Activated T-cell treated with anti-CD3 and anti-CD28 coated beads, Interleukin-2, amount 50 U/mL, for 4 hours (primary cell): ENCODE data around the gene PRRT1. TPM values are rescaled to one million over a fixed set of nuclear protein-coding genes. Genes with fewer than 3 reads are reported as not detected.
A peak's percentile ranks its signal among the peaks of the same experiment; 100 is the strongest.

ENCODE experiments used
- ATAC-seq, 2 donors: fragments of 200-7000 bp; cut with Tn5 transposase; one replicate each; pipeline ENCODE4 v1.10.0; 2021
- DNase-seq: peaks from one replicate; pipeline ENCODE4 v3.0.0-alpha.2; 2020
- H3K27me3 Mint-ChIP-seq: one replicate; pipeline ENCODE4 v1.8.0; 2021; ENCODE audit warnings: low read depth, mixed read lengths
- H3K36me3 Mint-ChIP-seq: one replicate; pipeline ENCODE4 v1.8.0; 2022; ENCODE audit warnings: mixed read lengths; ENCODE audit not compliant: insufficient read depth
- H3K4me1 Mint-ChIP-seq: one replicate; pipeline ENCODE4 v1.8.0; 2021; ENCODE audit warnings: low read depth, mixed read lengths
- H3K4me3 Mint-ChIP-seq: one replicate; pipeline ENCODE4 v1.8.0; 2021; ENCODE audit warnings: mild to moderate bottlenecking, moderate library complexity, mixed read lengths
- H3K9me3 Mint-ChIP-seq: one replicate; pipeline ENCODE4 v1.8.0; 2021; ENCODE audit warnings: mixed read lengths
- total RNA-seq, 3 donors: library from RNA; stranded (reverse); gene quantifications; one replicate each; pipeline ENCODE4 v1.2.1, GENCODE V29; 2021

The PRRT1 gene
- total RNA-seq, 3 donors from 2014 or later, result 0.37 to 0.51 (median 0.38) TPM

DNA sequence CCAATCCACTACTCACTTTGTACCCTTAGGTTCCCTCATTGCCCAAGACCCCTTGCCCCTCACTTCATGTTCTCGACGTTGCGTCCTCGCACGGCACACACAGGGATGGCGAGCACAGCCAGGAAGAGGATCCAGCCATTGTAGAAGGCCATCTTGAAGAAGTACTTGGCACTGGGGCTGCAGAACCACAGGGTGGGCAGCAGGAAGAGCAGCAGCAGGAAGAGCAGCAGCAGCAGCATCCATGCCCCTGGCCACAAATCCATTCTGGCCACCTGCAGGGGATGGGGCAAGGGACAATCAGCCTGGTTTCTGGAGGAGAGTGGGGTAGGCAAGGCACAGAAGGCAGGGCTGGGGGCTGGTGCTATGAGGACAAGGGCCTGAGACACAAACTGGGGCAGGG, 19.5 kb upstream of the PRRT1 start:
- Mint-ChIP-seq H3K4me1 (peaks cover 30% of the 10 kb centered on the region), H3K9me3 (no peaks in the 10 kb centered on the region), H3K4me3 (no peak overlapping the region), H3K36me3 (peaks cover 19% of the 10 kb centered on the region), H3K27me3 (no peaks in the 10 kb centered on the region)
- ATAC-seq (no peak), DNase-seq (no peak)

DNA sequence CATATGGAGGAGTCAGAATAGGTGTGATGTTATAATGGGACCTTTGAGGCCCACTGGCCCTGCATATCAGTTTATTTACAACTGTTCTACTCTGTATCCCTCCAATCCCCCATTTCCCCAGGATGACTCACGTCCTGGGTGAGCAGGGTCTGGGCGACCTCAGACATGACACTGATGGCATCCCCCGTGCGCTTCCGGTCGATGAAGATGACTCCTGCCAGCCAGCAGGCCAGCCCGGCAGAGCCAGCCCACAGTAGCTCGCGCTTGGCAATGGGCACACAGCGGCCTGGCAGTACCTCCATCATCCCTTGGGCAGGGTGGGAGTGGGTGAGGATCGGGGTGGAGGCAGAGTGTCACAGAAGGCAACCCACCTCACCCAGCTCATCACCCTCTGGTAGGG, 18.6 kb upstream of the PRRT1 start:
- H3K4me3 Mint-ChIP-seq, result no peak overlapping the region
- H3K36me3 Mint-ChIP-seq, result peaks cover 19% of the 10 kb centered on the region
- no peaks in the 10 kb centered on the region for H3K27me3 Mint-ChIP-seq
- no peak for DNase-seq
- peaks cover 27% of the 10 kb centered on the region for H3K4me1 Mint-ChIP-seq
- H3K9me3 Mint-ChIP-seq, result no peaks in the 10 kb centered on the region
- no peak for ATAC-seq

DNA sequence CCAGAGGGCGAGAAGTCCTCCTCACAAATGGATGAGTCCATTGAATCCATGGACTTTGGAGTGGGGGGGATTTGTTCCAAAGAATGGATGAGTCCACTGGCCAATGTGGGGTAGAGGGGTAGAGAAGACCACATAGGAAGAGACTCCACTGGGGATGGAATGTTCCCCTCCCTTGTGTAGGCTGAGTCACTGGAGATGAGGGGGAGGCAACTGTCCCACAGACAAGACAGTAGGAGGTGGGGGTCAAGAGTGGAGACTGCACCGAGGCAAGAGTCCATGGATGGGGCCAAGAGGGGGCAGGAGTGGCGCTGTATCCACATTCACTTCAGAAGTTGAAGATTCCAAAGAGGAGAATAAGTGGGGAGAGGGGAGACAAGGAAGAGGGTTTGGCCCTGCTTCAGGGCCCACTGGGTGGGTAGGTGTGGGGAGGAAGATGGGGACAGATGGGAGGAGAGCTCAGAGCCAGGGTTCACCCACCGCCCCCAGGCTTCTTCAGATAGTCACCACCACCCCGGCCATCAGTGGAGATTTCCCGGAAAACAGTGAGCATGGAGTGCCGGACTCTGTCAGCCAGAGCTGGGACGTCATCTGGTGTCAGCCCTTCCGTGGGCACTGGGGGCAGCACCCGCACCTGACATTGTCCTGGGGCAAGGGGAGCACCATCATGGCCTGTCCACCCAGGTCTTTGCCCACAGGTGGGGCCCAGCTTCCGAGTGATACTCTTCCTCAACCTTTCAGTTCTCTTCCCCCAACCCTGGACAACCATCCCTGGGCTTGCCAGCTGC, 17.3 kb upstream of the PRRT1 start:
- peaks cover 15% of the 10 kb centered on the region for H3K4me1 Mint-ChIP-seq
- H3K27me3 Mint-ChIP-seq, result no peaks in the 10 kb centered on the region
- no peaks in the 10 kb centered on the region for H3K9me3 Mint-ChIP-seq
- no peak for DNase-seq
- no peak for ATAC-seq
- H3K4me3 Mint-ChIP-seq, result no peak overlapping the region
- H3K36me3 Mint-ChIP-seq, result peaks cover 19% of the 10 kb centered on the region

DNA sequence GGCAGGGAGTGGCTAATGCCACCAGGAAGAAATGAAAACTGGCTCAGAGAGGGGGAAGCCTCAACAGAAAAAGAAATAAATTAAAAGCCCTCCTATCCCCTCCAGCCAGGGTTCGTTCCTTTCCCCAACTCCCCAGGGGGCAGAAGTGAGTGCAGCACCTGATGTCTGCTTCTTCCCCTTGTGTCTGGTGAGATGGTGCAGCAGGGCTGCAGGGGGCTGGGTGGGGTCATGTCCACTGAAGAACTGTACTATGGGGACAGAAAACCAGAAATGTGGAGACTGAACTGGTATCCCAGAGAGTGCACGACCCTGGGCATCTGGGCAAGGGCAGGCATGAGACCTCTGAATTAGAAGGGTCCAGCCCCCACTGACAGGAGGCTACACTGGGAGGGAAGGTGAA, 16.6 kb upstream of the PRRT1 start:
- ATAC-seq, result no peak
- Mint-ChIP-seq H3K36me3 (peaks cover 19% of the 10 kb centered on the region), H3K9me3 (no peaks in the 10 kb centered on the region), H3K4me1 (peaks cover 9% of the 10 kb centered on the region), H3K4me3 (no peak overlapping the region), H3K27me3 (no peaks in the 10 kb centered on the region)
- DNase-seq, result no peak

DNA sequence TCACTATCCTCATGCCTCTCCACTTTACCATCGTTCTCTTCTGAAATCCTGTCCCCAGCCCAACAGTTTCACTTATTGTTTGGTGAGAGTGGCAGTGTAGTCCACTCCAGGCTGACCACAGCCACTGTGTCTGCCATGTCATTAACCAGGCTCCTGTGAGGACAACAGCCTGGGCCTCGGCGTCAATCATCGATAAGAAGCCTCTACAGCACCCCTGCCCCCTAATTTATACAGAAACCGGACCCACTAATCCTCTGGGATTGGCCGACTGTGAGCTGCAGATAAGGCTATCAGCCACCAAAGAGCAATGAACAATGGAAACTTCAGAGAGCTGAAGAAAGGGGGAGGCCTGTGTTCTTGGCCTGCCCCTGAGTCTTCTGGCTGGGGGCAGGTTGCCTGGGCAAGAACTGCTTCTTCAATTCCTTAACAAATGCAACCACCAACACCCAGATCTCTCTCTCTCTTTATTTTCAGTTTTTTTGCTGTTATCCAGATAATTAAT, 16.1 kb upstream of the PRRT1 start:
- peaks cover 19% of the 10 kb centered on the region for H3K36me3 Mint-ChIP-seq

DNA sequence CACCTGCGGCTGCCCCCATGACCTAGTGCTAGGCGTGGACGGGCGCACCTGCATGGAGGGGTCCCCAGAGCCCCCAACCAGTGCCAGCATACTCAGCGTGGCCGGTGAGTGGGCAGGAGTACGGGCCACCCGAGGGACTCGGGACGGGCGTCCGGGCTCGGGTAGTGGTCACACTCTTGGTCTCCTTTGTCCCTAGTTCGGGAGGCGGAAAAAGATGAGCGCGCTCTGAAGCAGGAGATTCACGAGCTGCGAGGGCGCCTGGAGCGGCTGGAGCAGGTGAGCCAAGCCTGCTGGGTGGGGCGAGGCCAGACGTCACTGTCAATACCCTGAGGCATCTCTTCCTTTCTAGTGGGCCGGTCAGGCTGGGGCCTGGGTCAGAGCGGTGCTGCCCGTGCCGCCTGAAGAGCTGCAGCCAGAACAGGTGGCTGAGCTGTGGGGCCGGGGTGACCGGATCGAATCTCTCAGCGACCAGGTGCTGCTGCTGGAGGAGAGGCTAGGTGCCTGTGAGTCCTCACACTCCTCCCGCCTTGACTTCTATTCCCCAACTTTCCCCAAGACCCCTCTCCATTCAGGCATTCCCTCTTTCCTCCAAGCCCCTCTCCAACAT, 15.5 kb upstream of the PRRT1 start:
- Mint-ChIP-seq H3K27me3 (no peaks in the 10 kb centered on the region), H3K4me3 (no peak overlapping the region), H3K4me1 (no peaks in the 10 kb centered on the region), H3K36me3 (peaks cover 19% of the 10 kb centered on the region), H3K9me3 (no peaks in the 10 kb centered on the region)
- ATAC-seq, result no peak
- no peak for DNase-seq

More for the DNA sequence above, 16.1 kb upstream of the PRRT1 start:
- Mint-ChIP-seq H3K4me1 (peaks cover 3% of the 10 kb centered on the region), H3K4me3 (no peak overlapping the region), H3K27me3 (no peaks in the 10 kb centered on the region), H3K9me3 (no peaks in the 10 kb centered on the region)
- ATAC-seq (no peak), DNase-seq (no peak)

DNA sequence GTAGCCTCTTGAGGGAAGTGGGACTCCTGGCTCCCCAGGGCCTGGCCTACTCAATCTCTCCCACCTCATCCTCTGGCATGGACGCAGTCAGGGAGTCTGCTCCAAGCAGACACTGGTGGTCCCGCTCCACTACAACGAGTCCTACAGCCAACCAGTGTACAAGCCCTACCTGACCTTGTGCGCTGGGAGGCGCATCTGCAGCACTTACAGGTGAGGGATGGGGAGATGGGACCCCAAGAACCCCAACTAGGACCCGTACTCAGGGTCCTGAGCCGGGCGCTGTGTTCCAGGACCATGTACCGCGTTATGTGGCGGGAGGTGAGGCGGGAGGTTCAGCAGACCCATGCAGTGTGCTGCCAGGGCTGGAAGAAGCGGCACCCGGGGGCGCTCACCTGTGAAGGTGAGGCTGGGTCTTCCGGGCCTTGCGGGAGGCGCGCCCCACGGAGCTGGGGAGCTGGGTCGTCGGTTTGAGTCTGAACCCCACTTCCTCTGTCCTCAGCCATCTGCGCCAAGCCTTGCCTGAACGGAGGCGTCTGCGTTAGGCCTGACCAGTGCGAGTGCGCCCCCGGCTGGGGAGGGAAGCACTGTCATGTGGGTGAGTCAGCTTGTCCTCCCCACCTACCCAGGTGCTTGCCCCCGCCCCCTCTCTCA, 14.8 kb upstream of the PRRT1 start:
- no peaks in the 10 kb centered on the region for H3K9me3 Mint-ChIP-seq
- ATAC-seq (no peak), DNase-seq (no peak)
- peaks cover 19% of the 10 kb centered on the region for H3K36me3 Mint-ChIP-seq
- H3K4me3 Mint-ChIP-seq, result no peak overlapping the region
- H3K4me1 Mint-ChIP-seq, result no peaks in the 10 kb centered on the region
- no peaks in the 10 kb centered on the region for H3K27me3 Mint-ChIP-seq

DNA sequence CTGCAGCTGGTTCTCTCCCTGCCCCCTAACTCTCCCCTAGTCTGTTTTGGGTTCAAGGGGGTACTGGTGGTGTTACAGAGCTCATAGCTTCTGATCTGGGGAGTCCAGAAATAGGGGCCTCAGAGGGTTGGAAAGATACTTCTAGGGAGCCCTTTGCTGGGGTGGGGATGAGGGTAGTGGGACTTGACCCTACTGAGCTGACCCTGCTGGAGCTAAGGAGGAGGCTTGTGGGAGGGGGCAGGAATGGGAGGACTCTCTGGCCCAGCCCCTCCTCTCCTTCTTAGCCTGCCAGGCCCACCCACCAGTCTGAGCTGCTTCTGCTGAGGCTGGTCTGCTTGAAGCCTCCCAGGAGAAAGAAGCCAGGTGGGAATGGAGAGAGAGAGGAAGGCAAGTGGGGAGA, 12.6 kb upstream of the PRRT1 start, which contains the start of gene EGFL8:
EGFL8 (plus strand) TSS at position 301 of the 400 bp plus-strand sequence. CDS start 1,571 bp downstream, outside the sequence.
- Mint-ChIP-seq H3K36me3 (peaks cover 8% of the 10 kb centered on the region), H3K9me3 (no peaks in the 10 kb centered on the region), H3K27me3 (no peaks in the 10 kb centered on the region), H3K4me3 (no peak within 1 kb of the TSS), H3K4me1 (no peaks in the 10 kb centered on the region)
- ATAC-seq (no peak), DNase-seq (no peak)

DNA sequence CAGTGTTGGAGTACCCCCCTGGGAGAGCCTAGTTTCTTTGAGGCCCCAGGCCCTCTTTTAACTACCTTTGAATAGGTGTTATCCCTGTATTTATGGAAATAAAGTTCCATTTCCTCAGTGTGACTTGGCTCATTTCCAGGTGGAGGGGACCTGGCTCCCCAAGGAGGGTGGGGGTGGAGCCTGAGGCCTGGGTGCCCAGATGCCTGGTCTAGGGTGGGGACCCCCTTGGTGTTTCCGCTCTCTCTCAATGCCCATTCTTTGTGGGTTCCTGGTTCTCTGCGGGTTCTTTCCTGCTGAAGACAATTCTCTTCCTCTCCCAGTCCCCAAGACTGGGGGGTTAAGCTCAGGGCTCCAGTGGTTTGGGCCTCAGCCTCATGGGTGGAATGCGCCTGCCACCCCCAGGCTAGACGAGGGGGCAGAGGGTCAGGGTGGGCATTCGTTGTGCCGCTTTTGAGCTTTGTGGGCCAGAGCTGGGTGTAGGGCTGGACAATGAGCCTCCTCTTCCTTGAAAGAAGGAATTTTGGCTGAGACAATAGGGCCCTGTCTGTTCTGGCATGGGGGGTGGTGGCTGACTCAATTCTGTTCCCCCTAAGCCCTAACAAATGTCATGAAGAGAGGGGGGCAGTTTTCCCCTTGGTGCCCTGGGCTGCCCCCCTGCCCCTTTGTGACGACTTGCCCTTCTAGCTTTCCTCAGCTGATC, 12.0 kb upstream of the PRRT1 start:
- DNase-seq (no peak), ATAC-seq (no peak)
- no peaks in the 10 kb centered on the region for H3K9me3 Mint-ChIP-seq
- H3K27me3 Mint-ChIP-seq, result no peaks in the 10 kb centered on the region
- H3K4me1 Mint-ChIP-seq, result no peaks in the 10 kb centered on the region
- peaks cover 8% of the 10 kb centered on the region for H3K36me3 Mint-ChIP-seq
- no peak overlapping the region for H3K4me3 Mint-ChIP-seq

DNA sequence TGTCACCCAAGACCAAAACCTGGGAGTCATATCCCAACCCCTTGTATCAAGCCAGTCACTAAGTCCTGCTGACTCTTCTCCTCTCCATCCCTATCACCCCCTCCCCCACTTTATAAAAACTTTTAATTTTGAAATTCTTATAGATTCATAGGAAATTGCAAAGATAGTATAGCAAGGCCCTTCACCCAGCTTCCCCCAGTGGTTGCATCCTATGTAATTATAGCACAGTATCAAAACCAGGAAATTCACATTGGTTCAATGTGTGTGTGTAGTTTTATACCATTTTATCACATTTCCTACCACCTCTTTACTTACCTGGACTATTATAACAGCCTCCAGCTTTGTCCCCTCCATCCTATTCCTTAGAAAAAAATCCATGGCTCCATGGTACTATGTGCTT, 6.3 kb upstream of the PRRT1 start:
- Mint-ChIP-seq H3K27me3 (no peaks in the 10 kb centered on the region), H3K36me3 (peaks cover 12% of the 10 kb centered on the region), H3K4me1 (peaks cover 23% of the 10 kb centered on the region), H3K4me3 (no peak overlapping the region), H3K9me3 (no peaks in the 10 kb centered on the region)
- no peak for ATAC-seq
- DNase-seq, result no peak

DNA sequence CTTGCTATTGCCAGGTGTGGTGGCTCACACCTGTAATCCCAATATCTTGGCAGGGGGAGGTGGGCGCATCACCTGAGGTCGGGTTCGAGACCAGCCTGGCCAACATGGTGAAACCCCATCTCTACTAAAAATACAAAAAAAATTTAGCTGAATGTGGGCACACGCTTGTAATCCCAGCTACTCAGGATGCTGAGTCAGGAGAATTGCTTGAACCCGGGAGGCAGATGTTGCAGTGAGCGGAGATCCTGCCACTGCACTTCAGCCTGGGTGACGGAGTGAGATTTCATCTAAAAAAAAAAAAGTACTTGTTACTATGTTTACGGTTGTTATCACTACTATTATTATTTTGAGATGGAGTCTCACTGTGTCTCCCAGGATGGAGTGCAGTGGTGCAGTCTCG, 5.2 kb upstream of the PRRT1 start:
- no peaks in the 10 kb centered on the region for H3K9me3 Mint-ChIP-seq
- ATAC-seq (no peak), DNase-seq (no peak)
- H3K27me3 Mint-ChIP-seq, result peaks cover 3% of the 10 kb centered on the region
- peaks cover 33% of the 10 kb centered on the region for H3K4me1 Mint-ChIP-seq
- no peak overlapping the region for H3K4me3 Mint-ChIP-seq
- H3K36me3 Mint-ChIP-seq, result peaks cover 12% of the 10 kb centered on the region

DNA sequence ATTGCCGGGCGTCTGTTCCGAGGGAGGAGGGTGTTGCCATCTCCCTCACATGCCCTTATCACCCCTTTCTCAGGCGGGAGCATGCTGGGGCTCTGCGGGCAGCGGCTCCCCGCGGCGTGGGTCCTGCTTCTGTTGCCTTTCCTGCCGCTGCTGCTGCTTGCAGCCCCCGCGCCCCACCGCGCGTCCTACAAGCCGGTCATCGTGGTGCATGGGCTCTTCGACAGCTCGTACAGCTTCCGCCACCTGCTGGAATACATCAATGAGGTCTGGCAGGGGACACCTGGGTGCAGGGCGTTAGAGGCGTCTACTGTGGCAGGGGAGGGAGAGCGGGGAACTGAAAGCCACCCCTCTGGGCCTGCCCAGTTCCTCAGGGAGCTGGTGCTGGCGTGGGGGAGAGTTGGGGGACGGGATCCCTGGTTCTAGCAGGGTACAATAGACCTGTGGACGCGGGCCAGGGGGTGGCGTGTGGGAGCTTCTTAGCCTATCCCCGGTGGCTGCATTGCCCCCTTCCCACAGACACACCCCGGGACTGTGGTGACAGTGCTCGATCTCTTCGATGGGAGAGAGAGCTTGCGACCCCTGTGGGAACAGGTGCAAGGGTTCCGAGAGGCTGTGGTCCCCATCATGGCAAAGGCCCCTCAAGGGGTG, 2.9 kb upstream of the PRRT1 start:
- peak; percentile 61 to 73 for ATAC-seq
- H3K36me3 Mint-ChIP-seq, result peaks cover 12% of the 10 kb centered on the region
- peaks cover 44% of the 10 kb centered on the region for H3K4me1 Mint-ChIP-seq
- H3K4me3 Mint-ChIP-seq, result peak overlapping the region; percentile 96
- H3K27me3 Mint-ChIP-seq, result peaks cover 17% of the 10 kb centered on the region
- DNase-seq, result peak; percentile 53
- no peaks in the 10 kb centered on the region for H3K9me3 Mint-ChIP-seq

DNA sequence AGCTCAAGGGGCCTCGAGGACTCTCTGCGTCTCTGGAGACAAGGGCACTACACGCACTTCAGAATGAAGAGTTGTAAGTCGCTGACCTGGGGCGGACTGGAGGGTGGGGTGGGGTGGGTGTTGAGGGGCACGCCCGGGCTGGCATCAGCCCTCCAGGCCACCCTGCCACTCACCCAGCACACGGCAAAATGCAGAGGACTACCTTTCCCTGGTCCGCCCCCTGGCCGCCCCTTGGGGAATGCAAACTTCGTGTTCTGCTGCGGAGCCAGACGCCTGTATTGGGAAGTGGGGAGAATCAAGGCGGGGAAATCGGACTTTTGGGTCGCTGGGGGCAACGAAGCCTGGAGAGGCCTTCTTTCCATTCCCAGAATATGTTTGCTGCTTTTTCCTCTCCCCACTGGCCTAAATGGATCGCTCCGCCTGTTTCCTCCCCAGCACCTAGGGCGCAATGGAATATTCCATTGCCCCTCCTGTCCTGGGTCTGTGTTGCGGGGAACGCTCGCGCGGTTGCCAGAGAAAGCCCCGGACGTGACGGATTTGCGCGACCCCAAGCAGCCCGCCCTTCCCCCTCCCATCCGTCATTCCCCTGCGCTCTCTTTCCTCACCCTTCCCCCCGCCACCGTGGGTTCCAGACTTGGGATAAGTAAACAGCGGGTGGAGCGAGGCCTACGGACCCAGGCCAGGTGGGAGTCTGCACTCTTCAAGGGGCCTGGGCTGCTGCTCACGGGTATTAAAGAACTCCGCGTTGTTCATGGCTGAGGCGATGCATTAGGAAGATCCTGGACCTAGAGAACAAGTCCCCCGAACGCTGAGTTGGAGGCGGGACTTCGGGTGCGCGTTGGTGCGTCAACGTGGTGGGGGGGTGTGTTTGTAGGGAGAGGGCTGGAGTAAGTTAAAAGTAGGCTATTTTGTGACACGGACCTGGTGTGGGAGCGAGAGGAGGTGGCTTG, 2.1 kb upstream of the PRRT1 start, which contains the start of gene PPT2:
PPT2 (plus strand) TSS at position 578 of the 950 bp plus-strand sequence. CDS start 454 bp downstream, outside the sequence.
- H3K36me3 Mint-ChIP-seq, result peaks cover 12% of the 10 kb centered on the region
- peaks cover 21% of the 10 kb centered on the region for H3K27me3 Mint-ChIP-seq
- H3K9me3 Mint-ChIP-seq, result no peaks in the 10 kb centered on the region
- DNase-seq, result peak; percentile 56
- peaks cover 48% of the 10 kb centered on the region for H3K4me1 Mint-ChIP-seq
- ATAC-seq, result peak; percentile 80 to 83
- H3K4me3 Mint-ChIP-seq, result peak within 1 kb of the TSS; percentile 96
